Mesenchymal stem cell (in vitro differentiated cells and primary cell): ENCODE results near the gene ATP2A3.

Experiments used
- DNase-seq: peaks from one replicate; pipeline ENCODE4 v3.0.0-alpha.2; 2013
- H2AFZ ChIP-seq: one replicate; pipeline ENCODE4 v1.6.1; 2013; ENCODE audit warnings: low read depth, mild to moderate bottlenecking, control low read depth, inconsistent platforms, low read length, moderate library complexity
- H2AK5ac ChIP-seq: 2 replicates; pipeline ENCODE4 v1.6.1; 2013; ENCODE audit warnings: low read length, moderate library complexity, mild to moderate bottlenecking, inconsistent platforms; ENCODE audit not compliant: severe bottlenecking
- H2BK120ac ChIP-seq: one replicate; pipeline ENCODE4 v1.6.1; 2013; ENCODE audit warnings: low read depth, mild to moderate bottlenecking, inconsistent platforms, low read length, moderate library complexity
- H2BK12ac ChIP-seq, 2 experiments: one replicate each; pipeline ENCODE4 v1.6.1; 2013; ENCODE audit warnings: inconsistent platforms in 2 of 2, low read length in 2 of 2, mild to moderate bottlenecking in 2 of 2, moderate library complexity in 2 of 2, control low read depth in 1 of 2
- H2BK15ac ChIP-seq: one replicate; pipeline ENCODE4 v1.6.1; 2013; ENCODE audit warnings: mild to moderate bottlenecking, low read depth, inconsistent platforms; ENCODE audit not compliant: poor library complexity, severe bottlenecking
- H2BK5ac ChIP-seq: 2 replicates; pipeline ENCODE4 v1.6.1; 2013; ENCODE audit warnings: low read depth, mild to moderate bottlenecking, low read length, control low read depth, inconsistent platforms; ENCODE audit not compliant: poor library complexity, severe bottlenecking
- H3K14ac ChIP-seq, 2 experiments: one replicate each; pipeline ENCODE4 v1.6.1; 2013; ENCODE audit warnings: inconsistent platforms in 2 of 2, low read length in 2 of 2, control low read depth in 1 of 2, mild to moderate bottlenecking in 1 of 2, moderate library complexity in 1 of 2
- H3K18ac ChIP-seq, 2 experiments: one replicate each; pipeline ENCODE4 v1.6.1; 2013; ENCODE audit warnings: inconsistent platforms in 2 of 2, low read length in 2 of 2, control low read depth in 1 of 2, low read depth in 1 of 2, mild to moderate bottlenecking in 1 of 2
- H3K23ac ChIP-seq, 2 experiments: one replicate each; pipeline ENCODE4 v1.6.1; 2013; ENCODE audit warnings: inconsistent platforms in 2 of 2, low read length in 2 of 2, mild to moderate bottlenecking in 2 of 2, moderate library complexity in 2 of 2, control low read depth in 1 of 2
- H3K27ac ChIP-seq: 2 replicates; pipeline ENCODE4 v1.5.1; 2013; ENCODE audit warnings: mild to moderate bottlenecking, moderate library complexity, low read length, control low read depth, inconsistent platforms; ENCODE audit not compliant: poor library complexity, severe bottlenecking
- H3K27me3 ChIP-seq, 2 experiments: 2 replicates each; pipeline versions ENCODE4 v1.6.1 to v1.7.0; 2013; ENCODE audit warnings: low read length in 2 of 2, mild to moderate bottlenecking in 2 of 2, moderate library complexity in 2 of 2, control low read depth in 1 of 2, inconsistent platforms in 1 of 2; ENCODE audit not compliant: control insufficient read depth in 1 of 2, insufficient read depth in 1 of 2
- H3K36me3 ChIP-seq, 2 experiments: 2 replicates each; pipeline versions ENCODE4 v1.6.1 to v1.7.0; 2013; ENCODE audit warnings: low read length in 2 of 2, control low read depth in 1 of 2, inconsistent platforms in 1 of 2, low read depth in 1 of 2, mild to moderate bottlenecking in 1 of 2; ENCODE audit not compliant: insufficient read depth in 2 of 2, control insufficient read depth in 1 of 2
- H3K4ac ChIP-seq, 2 experiments: one replicate each; pipeline ENCODE4 v1.6.1; 2013; ENCODE audit warnings: inconsistent platforms in 2 of 2, low read length in 2 of 2, mild to moderate bottlenecking in 2 of 2, moderate library complexity in 2 of 2, control low read depth in 1 of 2, low read depth in 1 of 2
- H3K4me1 ChIP-seq: 2 replicates; pipeline ENCODE4 v1.6.1; 2013; ENCODE audit warnings: low read depth, low read length, control low read depth; ENCODE audit not compliant: control insufficient read depth, insufficient read depth
- H3K4me2 ChIP-seq: 2 replicates; pipeline ENCODE4 v1.6.1; 2013; ENCODE audit warnings: low read length, mild to moderate bottlenecking, inconsistent platforms; ENCODE audit not compliant: poor library complexity, severe bottlenecking
- H3K4me3 ChIP-seq, 2 experiments: 2 replicates each; pipeline versions ENCODE4 v1.5.1 to v1.7.0; 2013; ENCODE audit warnings: low read length in 2 of 2, mild to moderate bottlenecking in 2 of 2, control low read depth in 1 of 2, low read depth in 1 of 2; ENCODE audit not compliant: insufficient read depth in 1 of 2
- H3K79me1 ChIP-seq: replicated peaks from 2 replicates; pipeline ENCODE4 v1.6.1; 2013; ENCODE audit warnings: mild to moderate bottlenecking, control low read depth, low read length, inconsistent platforms; ENCODE audit not compliant: poor library complexity, severe bottlenecking
- H3K9ac ChIP-seq: 2 replicates; pipeline ENCODE4 v1.7.0; 2013; ENCODE audit warnings: mild to moderate bottlenecking, low read length, moderate library complexity
- H3K9me3 ChIP-seq: 2 replicates; pipeline ENCODE4 v1.7.0; 2013; ENCODE audit warnings: mild to moderate bottlenecking, low read length; ENCODE audit not compliant: control insufficient read depth
- H4K8ac ChIP-seq: one replicate; pipeline ENCODE4 v1.6.1; 2013; ENCODE audit warnings: inconsistent platforms, mild to moderate bottlenecking, low read length, moderate library complexity
- H4K91ac ChIP-seq: one replicate; pipeline ENCODE4 v1.6.1; 2013; ENCODE audit warnings: mild to moderate bottlenecking, low read length, inconsistent platforms
- WGBS: methylation state at CpG from one replicate; pipeline ENCODE4 v1.1.7; 2013; ENCODE audit warnings: mixed read lengths; 5-methylcytosine and 5-hydroxymethylcytosine counted together

The ATP2A3 gene

DNA sequence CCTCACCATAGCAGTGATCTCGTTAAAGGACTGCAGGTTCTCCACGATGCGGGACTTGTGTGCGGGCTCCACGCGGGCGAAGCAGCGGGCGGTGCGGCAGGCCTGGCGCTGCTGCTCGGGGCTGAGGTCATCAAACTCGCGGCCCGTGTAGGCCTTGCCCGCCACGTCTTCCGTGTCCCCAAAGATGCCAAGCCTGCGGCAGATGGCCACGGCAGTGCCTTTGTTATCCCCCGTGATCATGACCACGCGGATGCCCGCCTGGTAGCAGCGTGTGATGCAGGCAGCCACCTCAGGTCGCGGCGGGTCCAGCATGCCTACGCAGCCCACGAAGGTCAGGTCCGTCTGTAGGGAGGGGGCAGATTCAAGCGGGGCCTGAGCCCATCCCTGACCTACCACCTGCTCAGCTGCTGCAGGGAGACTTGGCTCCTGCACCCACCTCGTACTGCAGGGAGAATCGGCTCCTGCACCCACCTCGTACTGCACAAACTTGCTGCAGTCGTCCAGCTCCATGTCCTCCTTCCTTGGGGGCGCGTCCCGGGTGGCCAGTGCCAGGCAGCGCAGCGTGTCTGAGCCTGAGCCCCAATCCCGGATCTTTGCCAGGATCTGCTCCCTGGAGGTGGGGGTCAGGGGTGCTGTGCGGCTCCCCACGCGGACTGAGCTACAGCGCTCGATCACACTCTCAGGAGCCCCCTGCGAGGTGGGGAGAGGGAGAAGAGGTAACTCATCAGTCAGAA lies 23.1 kb downstream of the ATP2A3 start:
- Histone ChIP-seq H3K27me3 (peaks cover 7 to 22% of the 10 kb centered on the region in 2 experiments), H3K9me3 (no peaks in the 10 kb centered on the region), H2BK5ac (no peak overlapping the region), H2BK12ac (no peak overlapping the region), H3K9ac (no peak overlapping the region), H2AFZ (no peak overlapping the region), H3K23ac (no peak overlapping the region), H3K4me3 (no peak overlapping the region), H3K14ac (no peak overlapping the region), H3K27ac (no peak overlapping the region), H4K91ac (no peak overlapping the region), H2BK120ac (no peak overlapping the region), H2BK15ac (no peak overlapping the region), H2AK5ac (no peak overlapping the region), H3K4me1 (peaks cover 14% of the 10 kb centered on the region), H3K36me3 (no peaks in the 10 kb centered on the region), H3K18ac (no peak overlapping the region), H3K4ac (no peak overlapping the region), H4K8ac (no peak overlapping the region), H3K79me1 (no peaks in the 10 kb centered on the region), H3K4me2 (no peak overlapping the region)
- WGBS = 95% methylated on average over 47 of the region's 48 CpGs
- DNase-seq = no peak

DNA sequence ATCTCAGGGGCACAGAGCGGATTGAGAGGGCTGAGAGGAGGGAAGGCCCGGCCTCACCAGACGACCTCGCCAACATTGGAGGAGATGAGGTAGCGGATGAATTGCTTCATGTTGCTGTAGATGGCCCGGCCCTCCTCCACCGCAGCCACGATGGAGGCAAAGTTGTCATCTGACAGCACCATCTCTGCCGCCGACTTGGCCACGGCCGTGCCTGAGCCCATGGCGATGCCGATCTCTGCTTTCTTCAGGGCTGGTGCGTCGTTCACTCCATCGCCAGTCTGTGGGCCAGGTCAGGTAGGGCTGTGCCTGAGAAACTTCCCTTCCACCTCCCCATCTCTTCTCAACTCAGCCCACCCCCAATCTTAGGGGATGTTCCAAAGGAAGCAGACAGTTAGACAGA lies 26.9 kb downstream of the ATP2A3 start:
- no peak overlapping the region for H4K8ac ChIP-seq
- H3K27me3 ChIP-seq = peaks cover 1 to 6% of the 10 kb centered on the region in 2 experiments
- no peak overlapping the region for H4K91ac ChIP-seq
- no peaks in the 10 kb centered on the region for H3K9me3 ChIP-seq
- H2AFZ ChIP-seq = no peak overlapping the region
- no peak overlapping the region for H2BK15ac ChIP-seq
- no peak overlapping the region for H3K4me3 ChIP-seq
- no peaks in the 10 kb centered on the region for H3K79me1 ChIP-seq
- no peaks in the 10 kb centered on the region for H3K36me3 ChIP-seq
- no peak overlapping the region for H3K18ac ChIP-seq
- DNase-seq = no peak
- no peak overlapping the region for H3K4ac ChIP-seq
- H3K23ac ChIP-seq = no peak overlapping the region
- no peak overlapping the region for H2BK120ac ChIP-seq
- no peak overlapping the region for H3K27ac ChIP-seq
- no peak overlapping the region for H3K4me2 ChIP-seq
- no peak overlapping the region for H3K14ac ChIP-seq
- no peak overlapping the region for H3K9ac ChIP-seq
- 98% methylated on average over 15 of the region's 17 CpGs for WGBS
- H3K4me1 ChIP-seq = peaks cover 8% of the 10 kb centered on the region
- H2BK12ac ChIP-seq = no peak overlapping the region
- H2AK5ac ChIP-seq = no peak overlapping the region
- no peak overlapping the region for H2BK5ac ChIP-seq

DNA sequence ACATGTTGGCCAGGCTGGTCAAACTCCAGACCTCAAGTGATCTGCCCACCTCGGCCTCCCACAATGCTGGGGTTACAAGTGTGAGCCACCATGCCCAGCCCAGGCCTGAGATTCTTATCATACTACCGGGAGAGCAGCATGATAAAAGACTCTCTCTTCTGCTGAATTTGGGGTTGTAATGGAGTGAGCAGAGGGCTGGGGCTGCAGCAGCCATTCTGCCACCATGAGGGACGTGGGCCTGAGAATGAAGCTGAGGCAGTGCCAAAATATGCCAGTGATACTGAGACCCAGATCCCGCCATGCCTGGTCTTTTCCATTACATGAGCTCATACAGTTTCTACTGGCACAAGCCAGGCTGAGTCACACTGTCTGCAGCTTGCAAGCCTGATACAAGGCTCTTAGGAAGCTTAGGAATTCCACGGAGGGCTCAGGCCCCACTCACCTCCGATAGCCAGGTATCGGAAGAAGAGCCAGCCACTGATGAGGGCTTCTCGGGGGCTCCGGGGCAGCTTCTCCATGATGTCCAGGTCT lies 28.3 kb downstream of the ATP2A3 start:
- Histone ChIP-seq H2AFZ (no peak overlapping the region), H3K4me1 (peaks cover 8% of the 10 kb centered on the region), H3K9me3 (no peaks in the 10 kb centered on the region), H2BK15ac (no peak overlapping the region), H3K27ac (no peak overlapping the region), H2BK5ac (no peak overlapping the region), H3K9ac (no peak overlapping the region), H2BK120ac (no peak overlapping the region), H3K36me3 (no peaks in the 10 kb centered on the region), H3K23ac (no peak overlapping the region), H3K14ac (no peak overlapping the region), H3K79me1 (no peaks in the 10 kb centered on the region), H3K4ac (no peak overlapping the region), H3K18ac (no peak overlapping the region), H3K27me3 (no peaks in the 10 kb centered on the region), H2BK12ac (no peak overlapping the region), H4K91ac (no peak overlapping the region), H2AK5ac (no peak overlapping the region), H3K4me3 (no peak overlapping the region), H4K8ac (no peak overlapping the region), H3K4me2 (no peak overlapping the region)
- DNase-seq = peak; percentile 64
- 94% methylated on average over 9 of the region's 9 CpGs for WGBS

DNA sequence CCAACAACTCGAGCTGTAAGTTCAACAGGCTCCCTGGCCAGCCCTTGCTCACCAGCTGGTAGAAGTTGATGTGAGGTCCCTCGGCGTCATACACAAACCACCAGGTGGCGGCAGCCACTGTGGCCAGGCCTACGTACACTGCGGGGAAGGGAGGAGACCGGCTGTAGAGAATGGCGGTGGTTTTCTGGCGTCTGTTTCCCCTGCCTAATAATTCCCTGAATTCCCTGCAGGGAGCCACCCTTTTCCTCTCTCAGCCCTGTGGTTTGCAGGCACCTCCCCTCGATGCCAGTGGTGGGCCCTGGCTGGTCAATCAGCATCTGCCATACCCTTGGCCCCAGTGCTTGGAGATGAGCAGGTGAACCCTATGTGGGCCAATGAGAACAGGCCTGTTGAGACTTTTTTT lies 29.1 kb downstream of the ATP2A3 start:
- Histone ChIP-seq H2BK15ac (no peak overlapping the region), H3K4ac (no peak overlapping the region), H3K27ac (no peak overlapping the region), H3K4me2 (no peak overlapping the region), H3K18ac (no peak overlapping the region), H3K79me1 (no peaks in the 10 kb centered on the region), H2BK5ac (no peak overlapping the region), H2AFZ (no peak overlapping the region), H3K4me3 (no peak overlapping the region), H3K36me3 (no peaks in the 10 kb centered on the region), H4K91ac (no peak overlapping the region), H3K4me1 (peaks cover 8% of the 10 kb centered on the region), H3K9me3 (no peaks in the 10 kb centered on the region), H4K8ac (no peak overlapping the region), H2BK120ac (no peak overlapping the region), H2AK5ac (no peak overlapping the region), H3K9ac (no peak overlapping the region), H3K14ac (no peak overlapping the region), H2BK12ac (no peak overlapping the region), H3K23ac (no peak overlapping the region), H3K27me3 (no peaks in the 10 kb centered on the region)
- WGBS = 27% methylated on average over 9 of the region's 10 CpGs
- peak; percentile 79 for DNase-seq
